IMR-90 (cell line): ENCODE measurements around the gene COL6A5. TPM values are rescaled to one million over a fixed set of nuclear protein-coding genes. Genes with fewer than 3 reads are reported as not detected.

Experiments
- ATAC-seq: fragments of 200-7000 bp; cut with Tn5 transposase; 2 replicates; pipeline ENCODE4 v1.9.1; 2020; ENCODE audit warnings: low read depth, mild to moderate bottlenecking, moderate library complexity
- BruUV-seq: library from RNA; stranded (reverse); fragments of 400-500 nt; replicated peaks from 2 replicates; lab custom pipeline; 2021; lab: Mats Ljungman, UMichigan
- CTCF ChIA-PET: fragments of 300-600 bp; formaldehyde crosslinking; extraction: SDS; loops from one replicate; lab custom pipeline; 2021; ENCODE audit warnings: antibody characterized with exemption; lab: Yijun Ruan, JAX
- POLR2A ChIA-PET: fragments of 300-600 bp; sonication (Branson Sonifier 250); formaldehyde crosslinking; loops from one replicate; lab custom pipeline; 2022; ENCODE audit warnings: antibody characterized with exemption; ENCODE audit not compliant: unreplicated experiment; lab: Charles Lee
- DNase-seq: peaks from one replicate; pipeline ENCODE4 v3.0.0; 2013
- H2AFZ ChIP-seq: replicated peaks from 2 replicates; pipeline ENCODE3; 2013; ENCODE audit warnings: low read length, mild to moderate bottlenecking; ENCODE audit not compliant: poor library complexity
- H2AK5ac ChIP-seq: 2 replicates; pipeline ENCODE4 v1.6.1; 2013; ENCODE audit warnings: low read depth, low read length, inconsistent platforms
- H2AK9ac ChIP-seq: replicated peaks from 2 replicates; pipeline ENCODE3; 2013; ENCODE audit warnings: mild to moderate bottlenecking, low read depth, low read length, moderate library complexity; ENCODE audit not compliant: poor library complexity
- H2BK120ac ChIP-seq: 2 replicates; pipeline ENCODE4 v1.6.1; 2013; ENCODE audit warnings: low read depth, low read length, inconsistent platforms
- H2BK15ac ChIP-seq: 3 replicates; pipeline ENCODE4 v1.6.1; 2013; ENCODE audit warnings: low read depth, low read length, inconsistent platforms
- H2BK20ac ChIP-seq: 2 replicates; pipeline ENCODE4 v1.6.1; 2013; ENCODE audit warnings: low read depth, mild to moderate bottlenecking, inconsistent platforms, low read length, moderate library complexity
- H2BK5ac ChIP-seq: 2 replicates; pipeline ENCODE4 v1.6.1; 2013; ENCODE audit warnings: mild to moderate bottlenecking, low read depth, low read length, inconsistent platforms; ENCODE audit not compliant: poor library complexity, severe bottlenecking
- H3K14ac ChIP-seq: replicated peaks from 2 replicates; pipeline ENCODE4 v1.6.1; 2013; ENCODE audit warnings: low read depth, low read length, inconsistent platforms
- H3K18ac ChIP-seq: 2 replicates; pipeline ENCODE4 v1.6.1; 2013; ENCODE audit warnings: low read depth, low read length, control low read depth
- H3K23ac ChIP-seq: 2 replicates; pipeline ENCODE4 v1.6.1; 2013; ENCODE audit warnings: low read depth, low read length, inconsistent platforms
- H3K27ac ChIP-seq: 2 replicates; pipeline ENCODE4 v1.5.1; 2013; ENCODE audit warnings: mild to moderate bottlenecking, control low read depth, low read length; ENCODE audit not compliant: insufficient read depth
- H3K27me3 ChIP-seq: 2 replicates; pipeline ENCODE4 v1.6.1; 2013; ENCODE audit warnings: low read length; ENCODE audit not compliant: control insufficient read depth, insufficient read depth
- H3K36me3 ChIP-seq: 2 replicates; pipeline ENCODE4 v1.6.1; 2013; ENCODE audit warnings: low read length, mixed read lengths; ENCODE audit not compliant: control insufficient read depth, insufficient read depth
- H3K4ac ChIP-seq: 2 replicates; pipeline ENCODE4 v1.6.1; 2013; ENCODE audit warnings: low read depth, low read length, inconsistent platforms
- H3K4me1 ChIP-seq: 2 replicates; pipeline ENCODE4 v1.6.1; 2013; ENCODE audit warnings: low read length, mixed read lengths; ENCODE audit not compliant: control insufficient read depth, insufficient read depth
- H3K4me2 ChIP-seq: 2 replicates; pipeline ENCODE4 v1.6.1; 2013; ENCODE audit warnings: low read depth, mild to moderate bottlenecking, control low read depth, low read length, moderate library complexity
- H3K4me3 ChIP-seq: 2 replicates; pipeline ENCODE4 v1.5.1; 2013; ENCODE audit warnings: low read depth, mild to moderate bottlenecking, control low read depth, low read length, moderate library complexity; ENCODE audit not compliant: insufficient read depth
- H3K56ac ChIP-seq: 2 replicates; pipeline ENCODE4 v1.6.1; 2013; ENCODE audit warnings: low read length, inconsistent platforms; ENCODE audit not compliant: insufficient read depth; ENCODE audit errors: extremely low read depth
- H3K79me1 ChIP-seq, 2 experiments: 2 replicates each; pipeline ENCODE4 v1.6.1; 2013; ENCODE audit warnings: low read length in 2 of 2, inconsistent platforms in 1 of 2, low read depth in 1 of 2
- H3K9ac ChIP-seq: 2 replicates; pipeline ENCODE4 v1.6.1; 2013; ENCODE audit warnings: low read depth, low read length, control low read depth
- H3K9me1 ChIP-seq: 2 replicates; pipeline ENCODE4 v1.6.1; 2013; ENCODE audit warnings: low read length, inconsistent platforms; ENCODE audit not compliant: insufficient read depth
- H3K9me3 ChIP-seq: 2 replicates; pipeline ENCODE4 v1.6.1; 2013; ENCODE audit warnings: low read length; ENCODE audit not compliant: control insufficient read depth, insufficient read depth
- H4K20me1 ChIP-seq: 2 replicates; pipeline ENCODE4 v1.6.1; 2013; ENCODE audit warnings: low read length, inconsistent platforms; ENCODE audit not compliant: insufficient read depth
- H4K5ac ChIP-seq: 2 replicates; pipeline ENCODE4 v1.6.1; 2013; ENCODE audit warnings: mild to moderate bottlenecking, low read depth, low read length, control low read depth
- H4K8ac ChIP-seq, 2 experiments: 2 replicates each; pipeline ENCODE4 v1.6.1; 2013; ENCODE audit warnings: low read depth in 2 of 2, low read length in 2 of 2, control low read depth in 1 of 2, inconsistent platforms in 1 of 2
- H4K91ac ChIP-seq: 2 replicates; pipeline ENCODE4 v1.6.1; 2013; ENCODE audit warnings: low read depth, low read length, inconsistent platforms; ENCODE audit not compliant: insufficient read depth
- BHLHE40 ChIP-seq: fragments of 150-350 bp; IDR thresholded peaks from 2 replicates; pipeline ENCODE4 v1.6.1; 2016; ENCODE audit warnings: mild to moderate bottlenecking, low read depth, low read length
- CEBPB ChIP-seq: IDR thresholded peaks from 2 replicates; pipeline ENCODE4 v1.6.1; 2012; ENCODE audit warnings: low read depth, low read length, improper control_type of control experiment
- CHD1 ChIP-seq: IDR thresholded peaks from 2 replicates; pipeline ENCODE4 v1.6.1; 2012; ENCODE audit warnings: low read depth, low read length, improper control_type of control experiment
- CTCF ChIP-seq: conservative IDR thresholded peaks from 2 replicates; pipeline ENCODE4 v1.5.1; 2012; ENCODE audit warnings: mild to moderate bottlenecking, low read depth, low read length, improper control_type of control experiment
- ELK1 ChIP-seq: fragments of 150-350 bp; IDR thresholded peaks from 2 replicates; pipeline ENCODE4 v1.6.1; 2016; ENCODE audit warnings: low read depth, mild to moderate bottlenecking, low read length, moderate library complexity, borderline replicate concordance
- FOS ChIP-seq: fragments of 150-350 bp; IDR thresholded peaks from 2 replicates; pipeline ENCODE4 v1.6.1; 2016; ENCODE audit warnings: low read depth, low read length
- MAFK ChIP-seq: IDR thresholded peaks from 2 replicates; pipeline ENCODE4 v1.6.1; 2012; ENCODE audit warnings: low read depth, low read length, improper control_type of control experiment
- MAZ ChIP-seq: IDR thresholded peaks from 2 replicates; pipeline ENCODE4 v1.6.1; 2012; ENCODE audit warnings: low read depth, mild to moderate bottlenecking, low read length, improper control_type of control experiment, moderate library complexity, borderline replicate concordance
- MXI1 ChIP-seq: IDR thresholded peaks from 2 replicates; pipeline ENCODE4 v1.6.1; 2012; ENCODE audit warnings: low read depth, mild to moderate bottlenecking, low read length, moderate library complexity, borderline replicate concordance
- NFE2L2 ChIP-seq: fragments of 150-350 bp; IDR thresholded peaks from 2 replicates; pipeline ENCODE4 v1.6.1; 2016; ENCODE audit warnings: low read depth, mild to moderate bottlenecking, low read length
- POLR2A ChIP-seq: IDR thresholded peaks from 2 replicates; pipeline ENCODE4 v1.6.1; 2012; ENCODE audit warnings: mild to moderate bottlenecking, low read depth, low read length
- RAD21 ChIP-seq: IDR thresholded peaks from 2 replicates; pipeline ENCODE4 v1.6.1; 2012; ENCODE audit warnings: low read length, improper control_type of control experiment
- RCOR1 ChIP-seq: IDR thresholded peaks from 2 replicates; pipeline ENCODE4 v1.6.1; 2012; ENCODE audit warnings: mild to moderate bottlenecking, low read length, improper control_type of control experiment; ENCODE audit not compliant: insufficient replicate concordance
- RFX5 ChIP-seq: IDR thresholded peaks from 2 replicates; pipeline ENCODE4 v1.8.0; 2012; ENCODE audit warnings: low read depth, mild to moderate bottlenecking, low read length, moderate library complexity
- SMC3 ChIP-seq: fragments of 150-350 bp; IDR thresholded peaks from 2 replicates; pipeline ENCODE4 v1.6.1; 2016; ENCODE audit warnings: low read depth, mild to moderate bottlenecking, antibody characterized with exemption, low read length, moderate library complexity
- USF2 ChIP-seq: fragments of 150-350 bp; IDR thresholded peaks from 2 replicates; pipeline ENCODE4 v1.6.1; 2017; ENCODE audit warnings: mild to moderate bottlenecking, antibody characterized with exemption, low read length, low read depth
- WGBS, 2 experiments: methylation state at CpG; one replicate each; pipeline versions ENCODE4 v1.1.5 to v1.1.7; 2013; ENCODE audit warnings: missing lambda C conversion rate in 2 of 2; ENCODE audit not compliant: insufficient read length in 1 of 2; ENCODE audit errors: extremely low coverage in 2 of 2; 5-methylcytosine and 5-hydroxymethylcytosine counted together
- dilution Hi-C: fragments of 300-500 bp; cut with HindIII; formaldehyde crosslinking; loops from one replicate; pipeline ENCODE4 v1.14.3; 2018; ENCODE audit warnings: low sequenced_read_pairs; ENCODE audit not compliant: unreplicated experiment
- in situ Hi-C: fragments of 300-500 bp; cut with MboI; formaldehyde crosslinking; loops from 3 replicates; pipeline ENCODE4 v1.14.3; 2019; ENCODE audit warnings: low sequenced_read_pairs, inconsistent platforms, mixed read lengths
- intact Hi-C: fragments of 100-400 bp; cut with micrococcal nuclease; formaldehyde crosslinking; loops from 2 replicates; pipeline ENCODE4 v1.10.0; 2022
- polyA plus RNA-seq, 3 experiments: library from polyadenylated mRNA; depleted of rRNA; stranded (reverse); fragments of >200 nt; gene quantifications; 2 replicates each; pipeline ENCODE4 v1.2.3, GENCODE V29; 2012; ENCODE audit warnings: low replicate concordance in 1 of 3
- total RNA-seq: library from RNA; depleted of rRNA; stranded (reverse); fragments of >200 nt; gene quantifications from 2 replicates; pipeline ENCODE4 v1.2.3, GENCODE V29; 2012

The COL6A5 gene
- total and polyA plus RNA-seq, 2 of the 4 experiments (the other 2 are of a cell fraction), result not detected

- Histone ChIP-seq H2AFZ (no peak overlapping the region), H4K8ac (no peak overlapping the region), H4K5ac (no peak overlapping the region), H3K14ac (no peak overlapping the region), H3K4ac (no peak overlapping the region), H3K9me3 (no peaks in the 10 kb centered on the region), H4K91ac (no peak overlapping the region), H3K4me3 (no peak overlapping the region), H3K27ac (no peak overlapping the region), H2BK5ac (no peak overlapping the region), H3K23ac (no peak overlapping the region), H3K27me3 (no peaks in the 10 kb centered on the region), H3K56ac (no peak overlapping the region), H3K79me1 (no peaks in the 10 kb centered on the region), H3K18ac (no peak overlapping the region), H2AK9ac (no peak overlapping the region), H2BK15ac (no peak overlapping the region), H3K4me2 (no peak overlapping the region), H2BK20ac (no peak overlapping the region), H2AK5ac (no peak overlapping the region), H3K4me1 (no peaks in the 10 kb centered on the region), H4K20me1 (no peaks in the 10 kb centered on the region), H2BK120ac (no peak overlapping the region), H3K36me3 (no peaks in the 10 kb centered on the region), H3K9me1 (no peaks in the 10 kb centered on the region), H3K9ac (no peak overlapping the region)
- ATAC-seq (no peak), DNase-seq (no peak)
- TF ChIP-seq ELK1 (no peak), BHLHE40 (no peak), SMC3 (no peak), CTCF (no peak), RCOR1 (no peak), RFX5 (no peak), USF2 (no peak), MXI1 (no peak), FOS (no peak), NFE2L2 (no peak), CHD1 (no peak), POLR2A (no peak), MAFK (no peak), MAZ (no peak), CEBPB (no peak), RAD21 (no peak)
- BruUV-seq, result no TSS peak
- dilution Hi-C loops (no loop called here), intact Hi-C loops (no loop called here), in situ Hi-C loops (no loop called here)
- ChIA-PET POLR2A (no interaction called here), CTCF (interaction anchor here (1.0 kb wide), 1 partner anchor 33 kb away, joined by 3 read pairs; no protein-coding TSS in a partner anchor)
- no CpG with 5 or more reads among the region's 1 CpG for WGBS, 2 experiments
These were observed 80.0 kb downstream of the COL6A5 start for GRCh38 chr3:130425484-130425883.
